Neuronal stem cell (in vitro differentiated cells): Measurements from ENCODE around the gene MITF.

Source experiments
- DNase-seq: peaks from one replicate; pipeline ENCODE4 v3.0.0-alpha.2; 2013; ENCODE audit warnings: low spot score
- H2AFZ ChIP-seq: one replicate; pipeline ENCODE4 v1.6.1; 2013; ENCODE audit warnings: mild to moderate bottlenecking, low read length, inconsistent platforms
- H2AK5ac ChIP-seq: 2 replicates; pipeline ENCODE4 v1.6.1; 2013; ENCODE audit warnings: low read depth, mild to moderate bottlenecking, inconsistent platforms, low read length, moderate library complexity, mixed read lengths
- H2BK120ac ChIP-seq: 2 replicates; pipeline ENCODE4 v1.6.1; 2013; ENCODE audit warnings: low read depth, mild to moderate bottlenecking, inconsistent platforms, low read length, moderate library complexity, mixed read lengths
- H2BK12ac ChIP-seq: one replicate; pipeline ENCODE4 v1.6.1; 2013; ENCODE audit warnings: low read length, inconsistent platforms
- H2BK15ac ChIP-seq: 2 replicates; pipeline ENCODE4 v1.6.1; 2013; ENCODE audit warnings: mild to moderate bottlenecking, low read length, inconsistent platforms, mixed read lengths
- H2BK5ac ChIP-seq: one replicate; pipeline ENCODE4 v1.6.1; 2013; ENCODE audit warnings: inconsistent platforms, mild to moderate bottlenecking, low read length, moderate library complexity
- H3K14ac ChIP-seq: one replicate; pipeline ENCODE4 v1.6.1; 2013; ENCODE audit warnings: low read length, inconsistent platforms
- H3K18ac ChIP-seq: 2 replicates; pipeline ENCODE4 v1.6.1; 2013; ENCODE audit warnings: low read length, inconsistent platforms
- H3K23ac ChIP-seq: 2 replicates; pipeline ENCODE4 v1.6.1; 2013; ENCODE audit warnings: low read depth, mild to moderate bottlenecking, mixed read lengths, low read length, inconsistent platforms; ENCODE audit not compliant: poor library complexity
- H3K27ac ChIP-seq: replicated peaks from 3 replicates; pipeline ENCODE4 v1.5.1; 2013; ENCODE audit warnings: low read length, inconsistent platforms
- H3K27me3 ChIP-seq, 3 experiments: 2 replicates each; pipeline ENCODE4 v1.6.1; 2013; ENCODE audit warnings: low read length in 3 of 3, mild to moderate bottlenecking in 2 of 3, inconsistent platforms in 1 of 3, low read depth in 1 of 3, mixed read lengths in 1 of 3, moderate library complexity in 1 of 3; ENCODE audit not compliant: control insufficient read depth in 3 of 3, insufficient read depth in 3 of 3
- H3K36me3 ChIP-seq, 2 donors: replicated peaks in 1 of 2; 2 replicates each; pipeline ENCODE4 v1.6.1; 2013; ENCODE audit warnings: low read length in 2 of 2; ENCODE audit not compliant: control insufficient read depth in 2 of 2, insufficient read depth in 2 of 2
- H3K4ac ChIP-seq: 2 replicates; pipeline ENCODE4 v1.6.1; 2013; ENCODE audit warnings: inconsistent platforms, mild to moderate bottlenecking, low read length, moderate library complexity
- H3K4me1 ChIP-seq, 2 donors: 1 replicate in 1 of 2; 2 replicates in 1 of 2; pipeline ENCODE4 v1.6.1; 2013; ENCODE audit warnings: low read length in 2 of 2, low read depth in 1 of 2; ENCODE audit not compliant: control insufficient read depth in 2 of 2, insufficient read depth in 1 of 2
- H3K4me2 ChIP-seq: one replicate; pipeline ENCODE4 v1.6.1; 2013; ENCODE audit warnings: mild to moderate bottlenecking, low read length, inconsistent platforms; ENCODE audit not compliant: insufficient read depth, poor library complexity, severe bottlenecking
- H3K4me3 ChIP-seq, 2 donors: 2 replicates each; pipeline ENCODE4 v1.5.1; 2013; ENCODE audit warnings: low read length in 2 of 2, mild to moderate bottlenecking in 2 of 2, inconsistent platforms in 1 of 2, moderate library complexity in 1 of 2
- H3K79me1 ChIP-seq: one replicate; pipeline ENCODE4 v1.6.1; 2013; ENCODE audit warnings: low read depth, mild to moderate bottlenecking, inconsistent platforms, low read length, moderate library complexity
- H3K9ac ChIP-seq: one replicate; pipeline ENCODE4 v1.6.1; 2013; ENCODE audit warnings: mild to moderate bottlenecking, low read depth, low read length, inconsistent platforms; ENCODE audit not compliant: poor library complexity
- H3K9me3 ChIP-seq, 2 donors: replicated peaks in 1 of 2; 2 replicates each; pipeline versions ENCODE3 to v1.6.1; 2013; ENCODE audit warnings: low read length in 2 of 2, mild to moderate bottlenecking in 2 of 2, inconsistent platforms in 1 of 2, low read depth in 1 of 2, mixed read lengths in 1 of 2, moderate library complexity in 1 of 2; ENCODE audit not compliant: control insufficient read depth in 2 of 2, insufficient read depth in 1 of 2
- H4K8ac ChIP-seq: one replicate; pipeline ENCODE4 v1.6.1; 2013; ENCODE audit warnings: low read depth, mild to moderate bottlenecking, inconsistent platforms, low read length, moderate library complexity
- H4K91ac ChIP-seq: one replicate; pipeline ENCODE4 v1.6.1; 2013; ENCODE audit warnings: low read length, low read depth, mild to moderate bottlenecking, inconsistent platforms; ENCODE audit not compliant: poor library complexity
- WGBS, 2 donors: extraction: QIAGEN DNeasy Blood & Tissue Kit; methylation state at CpG; one replicate each; pipeline ENCODE4 v1.1.7; 2013; ENCODE audit warnings: missing lambda C conversion rate in 2 of 2, mixed read lengths in 1 of 2; ENCODE audit not compliant: insufficient read length in 2 of 2, insufficient replicate concordance in 1 of 2; ENCODE audit errors: extremely low coverage in 2 of 2; 5-methylcytosine and 5-hydroxymethylcytosine counted together

The MITF gene

GRCh38 chr3:69737392-69737791 lies 1.9 kb upstream of the MITF start:
- H2BK5ac ChIP-seq, result no peak overlapping the region
- H3K4me3 ChIP-seq, result no peak overlapping the region
- DNase-seq, result no peak
- no peak overlapping the region for H3K4me2 ChIP-seq
- no CpG with 5 or more reads among the region's 3 CpGs for WGBS, 2 donors
- H2BK12ac ChIP-seq, result no peak overlapping the region
- H3K4ac ChIP-seq, result no peak overlapping the region
- no peak overlapping the region for H2AK5ac ChIP-seq
- no peaks in the 10 kb centered on the region for H3K79me1 ChIP-seq
- H4K91ac ChIP-seq, result no peak overlapping the region
- no peak overlapping the region for H2BK120ac ChIP-seq
- no peak overlapping the region for H3K23ac ChIP-seq
- H3K9ac ChIP-seq, result no peak overlapping the region
- H3K18ac ChIP-seq, result no peak overlapping the region
- no peak overlapping the region for H3K14ac ChIP-seq
- no peak overlapping the region for H3K27ac ChIP-seq
- no peak overlapping the region for H2AFZ ChIP-seq
- no peak overlapping the region for H4K8ac ChIP-seq
- H2BK15ac ChIP-seq, result no peak overlapping the region
- peaks cover 0 to 48% (median 47%) of the 10 kb centered on the region in 3 experiments for H3K27me3 ChIP-seq
- H3K36me3 ChIP-seq, result no peaks in the 10 kb centered on the region
- no peaks in the 10 kb centered on the region for H3K9me3 ChIP-seq
- H3K4me1 ChIP-seq, result peaks cover 0 to 4% of the 10 kb centered on the region in 2 donors

GRCh38 chr3:69738315-69738714 lies 949 bp upstream of the MITF start:
- no peaks in the 10 kb centered on the region for H3K36me3 ChIP-seq
- no peak overlapping the region for H3K23ac ChIP-seq
- H2BK120ac ChIP-seq, result no peak overlapping the region
- H3K4me1 ChIP-seq, result peaks cover 0 to 4% of the 10 kb centered on the region in 2 donors
- no peak overlapping the region for H2BK15ac ChIP-seq
- peaks cover 0 to 48% (median 47%) of the 10 kb centered on the region in 3 experiments for H3K27me3 ChIP-seq
- no peak for DNase-seq
- H3K9me3 ChIP-seq, result no peaks in the 10 kb centered on the region
- no peak overlapping the region for H2BK12ac ChIP-seq
- no peak overlapping the region for H3K9ac ChIP-seq
- H3K4ac ChIP-seq, result no peak overlapping the region
- H2AK5ac ChIP-seq, result no peak overlapping the region
- H3K4me3 ChIP-seq, result peak overlapping the region in 1 of 2 donors; percentile 50
- H3K14ac ChIP-seq, result no peak overlapping the region
- H3K79me1 ChIP-seq, result no peaks in the 10 kb centered on the region
- H3K4me2 ChIP-seq, result peak overlapping the region; percentile 99
- no peak overlapping the region for H3K27ac ChIP-seq
- H2AFZ ChIP-seq, result peak overlapping the region; percentile 94
- no CpG with 5 or more reads among the region's 4 CpGs for WGBS, 2 donors
- H4K91ac ChIP-seq, result no peak overlapping the region
- no peak overlapping the region for H4K8ac ChIP-seq
- H3K18ac ChIP-seq, result no peak overlapping the region
- no peak overlapping the region for H2BK5ac ChIP-seq

GRCh38 chr3:69738859-69739203 lies 433 bp upstream of the MITF start:
- H2BK120ac ChIP-seq, result no peak overlapping the region
- peak overlapping the region; percentile 94 for H2AFZ ChIP-seq
- H3K4me2 ChIP-seq, result peak overlapping the region; percentile 99
- H4K8ac ChIP-seq, result no peak overlapping the region
- H2BK15ac ChIP-seq, result no peak overlapping the region
- no peak overlapping the region for H3K27ac ChIP-seq
- no peak overlapping the region for H4K91ac ChIP-seq
- H3K4me3 ChIP-seq, result peak overlapping the region; percentile 50 to 70
- H3K9ac ChIP-seq, result no peak overlapping the region
- no CpG with 5 or more reads among the region's 12 CpGs for WGBS, 2 donors
- H3K36me3 ChIP-seq, result no peaks in the 10 kb centered on the region
- H2BK12ac ChIP-seq, result no peak overlapping the region
- H3K18ac ChIP-seq, result no peak overlapping the region
- peaks cover 0 to 4% of the 10 kb centered on the region in 2 donors for H3K4me1 ChIP-seq
- no peak overlapping the region for H3K14ac ChIP-seq
- no peak overlapping the region for H3K23ac ChIP-seq
- H2BK5ac ChIP-seq, result no peak overlapping the region
- H3K4ac ChIP-seq, result no peak overlapping the region
- H3K9me3 ChIP-seq, result no peaks in the 10 kb centered on the region
- H3K79me1 ChIP-seq, result no peaks in the 10 kb centered on the region
- no peak overlapping the region for H2AK5ac ChIP-seq
- H3K27me3 ChIP-seq, result peaks cover 0 to 48% (median 47%) of the 10 kb centered on the region in 3 experiments
- DNase-seq, result no peak

- no peak overlapping the region for H3K14ac ChIP-seq
- H3K79me1 ChIP-seq, result no peaks in the 10 kb centered on the region
- H3K9ac ChIP-seq, result no peak overlapping the region
- no peak overlapping the region for H3K18ac ChIP-seq
- H2AK5ac ChIP-seq, result no peak overlapping the region
- WGBS, 2 donors, result no CpG with 5 or more reads among the region's 26 CpGs
- no peaks in the 10 kb centered on the region for H3K9me3 ChIP-seq
- peaks cover 0 to 48% (median 47%) of the 10 kb centered on the region in 3 experiments for H3K27me3 ChIP-seq
- H2AFZ ChIP-seq, result peak overlapping the region; percentile 94
- no peak overlapping the region for H2BK120ac ChIP-seq
- no peak overlapping the region for H2BK12ac ChIP-seq
- DNase-seq, result no peak
- H4K8ac ChIP-seq, result no peak overlapping the region
- H3K4ac ChIP-seq, result no peak overlapping the region
- H4K91ac ChIP-seq, result no peak overlapping the region
- peak overlapping the region; percentile 50 to 93 for H3K4me3 ChIP-seq
- H3K4me2 ChIP-seq, result peak overlapping the region; percentile 99
- H3K36me3 ChIP-seq, result no peaks in the 10 kb centered on the region
- no peak overlapping the region for H2BK15ac ChIP-seq
- peaks cover 0 to 4% of the 10 kb centered on the region in 2 donors for H3K4me1 ChIP-seq
- H3K27ac ChIP-seq, result no peak overlapping the region
- H2BK5ac ChIP-seq, result peak overlapping the region; percentile 1
- H3K23ac ChIP-seq, result no peak overlapping the region
These were observed 1.1 kb downstream of the MITF start for GRCh38 chr3:69740103-69741021.
